Gastrocnemius medialis (tissue), 4 donors: ENCODE data around the gene DAB2IP. TPM values are rescaled to one million over a fixed set of nuclear protein-coding genes. Genes with fewer than 3 reads are reported as not detected.
A peak's percentile ranks its signal among the peaks of the same experiment; 100 is the strongest.

Experiments
- ATAC-seq, 2 donors: fragments of 150-250 bp; one replicate each; pipeline ENCODE4 v1.9.1; 2016
- DNase-seq, 2 donors: peaks; one replicate each; pipeline ENCODE4 v3.0.0-alpha.2; 2019
- H3K27ac ChIP-seq, 4 donors: fragments of 200-600 bp; sonication (generic); 1 replicate in 1 of 4; 2 replicates in 3 of 4; pipeline ENCODE4 v1.5.1; 2016 to 2018; ENCODE audit warnings: mild to moderate bottlenecking in 2 of 4, moderate library complexity in 1 of 4
- H3K27me3 ChIP-seq, 3 donors: fragments of 200-600 bp; sonication (generic) in 2 of 3; 1 replicate in 1 of 3; 2 replicates in 2 of 3; pipeline versions ENCODE4 v1.5.1 to v1.6.0; 2016 to 2019; ENCODE audit warnings: mild to moderate bottlenecking in 1 of 3, moderate library complexity in 1 of 3
- H3K36me3 ChIP-seq, 2 donors: fragments of 200-600 bp; sonication (generic) in 1 of 2; one replicate each; pipeline ENCODE4 v1.5.1; 2017 to 2018
- H3K4me1 ChIP-seq, 2 donors: fragments of 200-600 bp; sonication (generic) in 1 of 2; one replicate each; pipeline ENCODE4 v1.5.1; 2016 to 2017; ENCODE audit warnings: mild to moderate bottlenecking in 2 of 2
- H3K4me3 ChIP-seq, 4 donors: fragments of 200-600 bp; sonication (generic) in 3 of 4; 1 replicate in 1 of 4; 2 replicates in 3 of 4; pipeline ENCODE4 v1.5.1; 2016 to 2019; ENCODE audit warnings: mild to moderate bottlenecking in 2 of 4
- H3K9me3 ChIP-seq, 3 donors: fragments of 200-600 bp; sonication (generic) in 2 of 3; 1 replicate in 1 of 3; 2 replicates in 2 of 3; pipeline ENCODE4 v1.5.1; 2016 to 2019
- CTCF ChIP-seq, 5 experiments: fragments of 450-650 bp in 3 of 5; fragments of 200-600 bp in 2 of 5; sonication (generic) in 2 of 5; IDR thresholded peaks in 4 of 5; conservative IDR thresholded peaks in 1 of 5; 1 replicate in 4 of 5; 2 replicates in 1 of 5; pipeline ENCODE4 v1.5.1; 2016 to 2019; ENCODE audit warnings: antibody characterized with exemption in 5 of 5, mild to moderate bottlenecking in 3 of 5, moderate library complexity in 3 of 5
- POLR2A ChIP-seq, 2 donors: fragments of 450-650 bp; IDR thresholded peaks; one replicate each; pipeline ENCODE4 v1.6.1; 2017; ENCODE audit warnings: antibody characterized with exemption in 2 of 2, mild to moderate bottlenecking in 2 of 2, moderate library complexity in 2 of 2
- in situ Hi-C, 4 donors: fragments of 200-750 bp; cut with MboI; loops; one replicate each; pipeline versions ENCODE4 v1.15.0 to v1.8.0; 2017; ENCODE audit warnings: low sequenced_read_pairs in 4 of 4
- intact Hi-C: fragments of 100-400 bp; cut with DNase I; formaldehyde crosslinking; loops from one replicate; pipeline ENCODE4 v1.15.1; 2023; ENCODE audit warnings: low total_unique reads
- total RNA-seq, 4 donors: library from RNA; depleted of rRNA; stranded (reverse); fragments of >200 nt; gene quantifications; one replicate each; pipeline versions ENCODE4 v1.1.0 to v1.2.3, GENCODE V29; 2016

Gene DAB2IP
- total RNA-seq, 4 donors from 2014 or later = 22.7 to 68.2 (median 37.4) TPM

GRCh38 chr9:121648799-121649198 is 2.6 kb upstream of the DAB2IP start:
- Histone ChIP-seq H3K4me3 (no peak overlapping the region), H3K36me3 (no peaks in the 10 kb centered on the region), H3K9me3 (no peaks in the 10 kb centered on the region), H3K4me1 (peaks cover 42 to 56% of the 10 kb centered on the region in 2 donors), H3K27ac (peak overlapping the region in 1 of 4 donors; percentile 21), H3K27me3 (no peaks in the 10 kb centered on the region)
- intact Hi-C loops (no loop called here), in situ Hi-C loops (no loop called here)
- TF ChIP-seq POLR2A (IDR thresholded peaks at IDR 0.05) (no peak), CTCF (IDR thresholded peaks at IDR 0.05 in 4 of 5, conservative IDR thresholded peaks at IDR 0.05 in 1 of 5) (no peak)
- ATAC-seq = no peak
- no peak for DNase-seq

- H3K36me3 ChIP-seq = no peaks in the 10 kb centered on the region
- H3K27me3 ChIP-seq = no peaks in the 10 kb centered on the region
- TF ChIP-seq CTCF (IDR thresholded peaks at IDR 0.05 in 4 of 5, conservative IDR thresholded peaks at IDR 0.05 in 1 of 5) (no peak), POLR2A (IDR thresholded peaks at IDR 0.05) (no peak)
- intact Hi-C loops = no loop called here
- peaks cover 47 to 60% of the 10 kb centered on the region in 2 donors for H3K4me1 ChIP-seq
- no peak for ATAC-seq
- no peak for DNase-seq
- H3K9me3 ChIP-seq = no peaks in the 10 kb centered on the region
- H3K4me3 ChIP-seq = no peak overlapping the region
- in situ Hi-C loops = no loop called here
- H3K27ac ChIP-seq = peak overlapping the region; percentile 51 to 78 (median 74)
These were observed 1.8 kb upstream of the DAB2IP start for GRCh38 chr9:121649476-121650216.

- no peaks in the 10 kb centered on the region for H3K36me3 ChIP-seq
- TF ChIP-seq CTCF (IDR thresholded peaks at IDR 0.05 in 4 of 5, conservative IDR thresholded peaks at IDR 0.05 in 1 of 5) (no peak), POLR2A (IDR thresholded peaks at IDR 0.05) (no peak)
- intact Hi-C loops (no loop called here), in situ Hi-C loops (no loop called here)
- DNase-seq (no peak), ATAC-seq (no peak)
- H3K27me3 ChIP-seq = no peaks in the 10 kb centered on the region
- peaks cover 42 to 55% of the 10 kb centered on the region in 2 donors for H3K4me1 ChIP-seq
- peak overlapping the region; percentile 55 to 78 (median 74) for H3K27ac ChIP-seq
- no peaks in the 10 kb centered on the region for H3K9me3 ChIP-seq
- peak overlapping the region in 3 of 4 donors; percentile 50 to 75 (median 60) for H3K4me3 ChIP-seq
These were observed 1.0 kb upstream of the DAB2IP start for GRCh38 chr9:121650217-121651007.

- H3K27me3 ChIP-seq = no peaks in the 10 kb centered on the region
- no peaks in the 10 kb centered on the region for H3K36me3 ChIP-seq
- TF ChIP-seq CTCF (IDR thresholded peaks at IDR 0.05 in 4 of 5, conservative IDR thresholded peaks at IDR 0.05 in 1 of 5) (no peak), POLR2A (IDR thresholded peaks at IDR 0.05) (no peak)
- ATAC-seq (peak in 1 of 2 donors; percentile 8), DNase-seq (no peak)
- peak overlapping the region; percentile 50 to 75 (median 60) for H3K4me3 ChIP-seq
- peaks cover 36 to 55% of the 10 kb centered on the region in 2 donors for H3K4me1 ChIP-seq
- H3K27ac ChIP-seq = peak overlapping the region; percentile 55 to 78 (median 74)
- intact Hi-C loops = no loop called here
- in situ Hi-C loops = no loop called here
- H3K9me3 ChIP-seq = no peaks in the 10 kb centered on the region
These were observed 483 bp upstream of the DAB2IP start for GRCh38 chr9:121651008-121651294.
